PFSK-1 (cell line): ENCODE results near the gene FAAH.

Experiments
- POLR2AphosphoS5 ChIP-seq: IDR thresholded peaks from 2 replicates; pipeline ENCODE4 v1.6.1; 2012; ENCODE audit warnings: low read depth, mild to moderate bottlenecking, control low read depth, low read length, moderate library complexity
- TAF1 ChIP-seq: IDR thresholded peaks from 2 replicates; pipeline ENCODE4 v1.6.1; 2012; ENCODE audit warnings: low read length, control low read depth, borderline replicate concordance; ENCODE audit not compliant: insufficient read depth

- TF ChIP-seq POLR2AphosphoS5 = no peak
- no peak for TF ChIP-seq TAF1
Observed at GRCh38 chr1:46447499-46448108, 53.5 kb downstream of the FAAH start.
